Right lobe of liver (tissue), 4 donors: ENCODE measurements around the gene INSR.

ENCODE experiments used
- CTCF ChIP-seq, 4 donors: fragments of 200-600 bp in 3 of 4; fragments of 450-650 bp in 1 of 4; IDR thresholded peaks; one replicate each; pipeline versions ENCODE4 v1.5.1 to v1.8.0; 2016 to 2022; ENCODE audit warnings: antibody characterized with exemption in 4 of 4, mild to moderate bottlenecking in 2 of 4
- POLR2A ChIP-seq: fragments of 450-650 bp; IDR thresholded peaks from one replicate; pipeline ENCODE4 v1.6.1; 2017; ENCODE audit warnings: antibody characterized with exemption, mild to moderate bottlenecking
- donor health status: DM: no; HTN: no; CAD: no.
- donor health status: DM: no; HTN: no; CAD: no.
- donor health status: DM: no; HTN: yes; CAD: no.

GRCh38 chr19:7125221-7125620 is 169.0 kb downstream of the INSR start:
- TF ChIP-seq CTCF (IDR thresholded peaks at IDR 0.05) (no peak), POLR2A (no peak)
